Large intestine (tissue), 3 donors: ENCODE results near the gene SLAMF9. TPM values are rescaled to one million over a fixed set of nuclear protein-coding genes. Genes with fewer than 3 reads are reported as not detected.

ENCODE experiments used
- DNase-seq, 2 donors: peaks; one replicate each; pipeline versions ENCODE4 v3.0.0 to v3.0.0-alpha.2; 2013
- H3K27ac ChIP-seq: one replicate; pipeline ENCODE4 v1.5.1; 2013; ENCODE audit warnings: low read length
- H3K27me3 ChIP-seq: 2 replicates; pipeline ENCODE4 v1.6.1; 2013; ENCODE audit warnings: low read length; ENCODE audit not compliant: control insufficient read depth, insufficient read depth
- H3K36me3 ChIP-seq: 2 replicates; pipeline ENCODE4 v1.6.1; 2013; ENCODE audit warnings: low read length; ENCODE audit not compliant: control insufficient read depth, insufficient read depth
- H3K4me1 ChIP-seq: one replicate; pipeline ENCODE4 v1.6.1; 2013; ENCODE audit warnings: low read length; ENCODE audit not compliant: control insufficient read depth, insufficient read depth
- H3K4me3 ChIP-seq: one replicate; pipeline ENCODE4 v1.5.1; 2013; ENCODE audit warnings: low read length
- H3K9me3 ChIP-seq: one replicate; pipeline ENCODE4 v1.6.1; 2013; ENCODE audit warnings: mild to moderate bottlenecking, low read depth, low read length, moderate library complexity; ENCODE audit not compliant: control insufficient read depth
- WGBS: methylation state at CpG from one replicate; pipeline ENCODE4 v1.1.5; 2013; ENCODE audit warnings: low lambda C conversion rate; ENCODE audit not compliant: insufficient coverage; 5-methylcytosine and 5-hydroxymethylcytosine counted together
- polyA plus RNA-seq: library from polyadenylated mRNA; unstranded; fragments of 120-200 nt; gene quantifications from one replicate; pipeline ENCODE4 v1.2.1, GENCODE V29; 2013

The SLAMF9 gene
- polyA plus RNA-seq, 1 donor, result 0.33 TPM

GRCh38 chr1:159934136-159935039 lies 19.6 kb downstream of the SLAMF9 start:
- no peak overlapping the region for H3K4me3 ChIP-seq
- no peak overlapping the region for H3K27ac ChIP-seq
- WGBS, result no CpG with 5 or more reads among the region's 14 CpGs
- peaks cover 60% of the 10 kb centered on the region for H3K36me3 ChIP-seq
- no peak for DNase-seq
- H3K27me3 ChIP-seq, result no peaks in the 10 kb centered on the region
- peaks cover 39% of the 10 kb centered on the region for H3K4me1 ChIP-seq
- H3K9me3 ChIP-seq, result peaks cover 2% of the 10 kb centered on the region

- H3K36me3 ChIP-seq, result peaks cover 70% of the 10 kb centered on the region
- H3K9me3 ChIP-seq, result peaks cover 2% of the 10 kb centered on the region
- H3K4me1 ChIP-seq, result peaks cover 34% of the 10 kb centered on the region
- no peak overlapping the region for H3K27ac ChIP-seq
- no peaks in the 10 kb centered on the region for H3K27me3 ChIP-seq
- no peak overlapping the region for H3K4me3 ChIP-seq
- no CpG with 5 or more reads among the region's 4 CpGs for WGBS
- DNase-seq, result no peak
These were observed 20.7 kb downstream of the SLAMF9 start for GRCh38 chr1:159933347-159933746.

GRCh38 chr1:159932296-159933285 lies 21.4 kb downstream of the SLAMF9 start:
- no peak overlapping the region for H3K27ac ChIP-seq
- no peak for DNase-seq
- H3K9me3 ChIP-seq, result peaks cover 2% of the 10 kb centered on the region
- H3K4me1 ChIP-seq, result peaks cover 33% of the 10 kb centered on the region
- 100% methylated on average over 2 of the region's 16 CpGs for WGBS
- H3K27me3 ChIP-seq, result no peaks in the 10 kb centered on the region
- H3K36me3 ChIP-seq, result peaks cover 75% of the 10 kb centered on the region
- no peak overlapping the region for H3K4me3 ChIP-seq

GRCh38 chr1:159931795-159932173 lies 22.3 kb downstream of the SLAMF9 start:
- 100% methylated on average over 1 of the region's 3 CpGs for WGBS
- DNase-seq, result no peak

GRCh38 chr1:159931101-159931794 lies 22.8 kb downstream of the SLAMF9 start:
- DNase-seq, result no peak
- H3K4me3 ChIP-seq, result no peak overlapping the region
- WGBS, result no CpG with 5 or more reads among the region's 13 CpGs

More at GRCh38 chr1:159931795-159932173, 22.3 kb downstream of the SLAMF9 start:
- Histone ChIP-seq H3K27ac (no peak overlapping the region), H3K9me3 (peaks cover 2% of the 10 kb centered on the region), H3K36me3 (peaks cover 82% of the 10 kb centered on the region), H3K4me1 (peaks cover 31% of the 10 kb centered on the region), H3K27me3 (no peaks in the 10 kb centered on the region), H3K4me3 (no peak overlapping the region)

GRCh38 chr1:159930634-159931033 lies 23.4 kb downstream of the SLAMF9 start:
- peaks cover 2% of the 10 kb centered on the region for H3K9me3 ChIP-seq
- H3K36me3 ChIP-seq, result peaks cover 79% of the 10 kb centered on the region
- whole genome bisulfite sequencing, result no CpG with 5 or more reads among the region's 8 CpGs
- H3K4me3 ChIP-seq, result no peak overlapping the region
- H3K27ac ChIP-seq, result no peak overlapping the region
- no peaks in the 10 kb centered on the region for H3K27me3 ChIP-seq
- peaks cover 27% of the 10 kb centered on the region for H3K4me1 ChIP-seq
- no peak for DNase-seq

More at GRCh38 chr1:159931101-159931794, 22.8 kb downstream of the SLAMF9 start:
- Histone ChIP-seq H3K27me3 (no peaks in the 10 kb centered on the region), H3K4me1 (peaks cover 27% of the 10 kb centered on the region), H3K36me3 (peaks cover 82% of the 10 kb centered on the region), H3K27ac (no peak overlapping the region), H3K9me3 (peaks cover 2% of the 10 kb centered on the region)

- Histone ChIP-seq H3K4me1 (peaks cover 28% of the 10 kb centered on the region), H3K27me3 (no peaks in the 10 kb centered on the region), H3K27ac (no peak overlapping the region), H3K4me3 (no peak overlapping the region), H3K9me3 (peaks cover 2% of the 10 kb centered on the region), H3K36me3 (peaks cover 75% of the 10 kb centered on the region)
- no CpG with 5 or more reads among the region's 11 CpGs for WGBS
- DNase-seq, result no peak
These were observed 23.8 kb downstream of the SLAMF9 start for GRCh38 chr1:159930216-159930615.

- Histone ChIP-seq H3K9me3 (peaks cover 2% of the 10 kb centered on the region), H3K4me1 (peaks cover 28% of the 10 kb centered on the region), H3K36me3 (peaks cover 68% of the 10 kb centered on the region), H3K27me3 (no peaks in the 10 kb centered on the region), H3K27ac (no peak overlapping the region), H3K4me3 (no peak overlapping the region)
- WGBS, result 94% methylated on average over 6 of the region's 48 CpGs
- DNase-seq, result no peak
These were observed 24.6 kb downstream of the SLAMF9 start for GRCh38 chr1:159929155-159930051.

- DNase-seq, result no peak
- peaks cover 34% of the 10 kb centered on the region for H3K4me1 ChIP-seq
- H3K27me3 ChIP-seq, result no peaks in the 10 kb centered on the region
- no peak overlapping the region for H3K4me3 ChIP-seq
- H3K36me3 ChIP-seq, result peaks cover 60% of the 10 kb centered on the region
- peaks cover 2% of the 10 kb centered on the region for H3K9me3 ChIP-seq
- WGBS, result no CpG with 5 or more reads among the region's 18 CpGs
- no peak overlapping the region for H3K27ac ChIP-seq
These were observed 25.5 kb downstream of the SLAMF9 start for GRCh38 chr1:159928491-159929050.
